BJ (cell line): ENCODE results near the gene ZSWIM3. TPM values are rescaled to one million over a fixed set of nuclear protein-coding genes. Genes with fewer than 3 reads are reported as not detected.

Experiments used
- CTCF ChIA-PET: fragments of 350-600 bp; formaldehyde crosslinking; extraction: SDS; loops from one replicate; lab custom pipeline; 2021; ENCODE audit warnings: antibody characterized with exemption, inconsistent platforms; lab: Yijun Ruan, JAX
- POLR2A ChIA-PET: fragments of 300-600 bp; sonication (Branson Sonifier 250); formaldehyde crosslinking; extraction: SDS; loops from one replicate; lab custom pipeline; 2021; ENCODE audit warnings: antibody characterized with exemption; lab: Charles Lee
- DNase-seq: peaks from one replicate; pipeline ENCODE4 v3.0.0-alpha.2; 2011; ENCODE audit warnings: low read depth
- H3K27me3 ChIP-seq: 2 replicates; pipeline ENCODE4 v1.6.0; 2011; ENCODE audit warnings: low read length; ENCODE audit not compliant: control insufficient read depth, insufficient read depth
- H3K36me3 ChIP-seq: 2 replicates; pipeline ENCODE4 v1.5.1; 2011; ENCODE audit warnings: low read length; ENCODE audit not compliant: control insufficient read depth, insufficient read depth
- H3K4me3 ChIP-seq: 2 replicates; pipeline ENCODE4 v1.5.1; 2011; ENCODE audit warnings: low read depth, mild to moderate bottlenecking, control low read depth, low read length
- polyA plus RNA-seq: library from polyadenylated mRNA; depleted of rRNA; stranded (reverse); fragments of >200 nt; gene quantifications from 2 replicates; pipeline ENCODE4 v1.2.3, GENCODE V29; 2011
- TF ChIP-seq, protein P1 (sequence below): IDR thresholded peaks from 2 replicates; pipeline ENCODE4 v1.5.1; 2011; ENCODE audit warnings: low read depth, mild to moderate bottlenecking, control low read depth, inconsistent platforms, low read length, moderate library complexity; ENCODE audit not compliant: insufficient read depth

ZSWIM3 gene
- polyA plus RNA-seq, 1 experiment, result 4.5 TPM

GRCh38 chr20:45853484-45853883 is 3.9 kb upstream of the ZSWIM3 start:
- ChIA-PET CTCF (interaction anchor here (1.2 kb wide), 1 partner anchor 116 kb away, joined by 5 read pairs; no protein-coding TSS in a partner anchor), POLR2A (no interaction called here)
- TF ChIP-seq, protein P1, sequence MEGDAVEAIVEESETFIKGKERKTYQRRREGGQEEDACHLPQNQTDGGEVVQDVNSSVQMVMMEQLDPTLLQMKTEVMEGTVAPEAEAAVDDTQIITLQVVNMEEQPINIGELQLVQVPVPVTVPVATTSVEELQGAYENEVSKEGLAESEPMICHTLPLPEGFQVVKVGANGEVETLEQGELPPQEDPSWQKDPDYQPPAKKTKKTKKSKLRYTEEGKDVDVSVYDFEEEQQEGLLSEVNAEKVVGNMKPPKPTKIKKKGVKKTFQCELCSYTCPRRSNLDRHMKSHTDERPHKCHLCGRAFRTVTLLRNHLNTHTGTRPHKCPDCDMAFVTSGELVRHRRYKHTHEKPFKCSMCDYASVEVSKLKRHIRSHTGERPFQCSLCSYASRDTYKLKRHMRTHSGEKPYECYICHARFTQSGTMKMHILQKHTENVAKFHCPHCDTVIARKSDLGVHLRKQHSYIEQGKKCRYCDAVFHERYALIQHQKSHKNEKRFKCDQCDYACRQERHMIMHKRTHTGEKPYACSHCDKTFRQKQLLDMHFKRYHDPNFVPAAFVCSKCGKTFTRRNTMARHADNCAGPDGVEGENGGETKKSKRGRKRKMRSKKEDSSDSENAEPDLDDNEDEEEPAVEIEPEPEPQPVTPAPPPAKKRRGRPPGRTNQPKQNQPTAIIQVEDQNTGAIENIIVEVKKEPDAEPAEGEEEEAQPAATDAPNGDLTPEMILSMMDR, result no peak
- H3K4me3 ChIP-seq, result no peak overlapping the region
- H3K36me3 ChIP-seq, result peaks cover under 1% of the 10 kb centered on the region
- no peaks in the 10 kb centered on the region for H3K27me3 ChIP-seq
- DNase-seq, result no peak

- Histone ChIP-seq H3K27me3 (no peaks in the 10 kb centered on the region), H3K36me3 (no peaks in the 10 kb centered on the region), H3K4me3 (peak overlapping the region; percentile 68)
- TF ChIP-seq, protein P1, result no peak
- POLR2A ChIA-PET, result no interaction called here
- DNase-seq, result no peak
- CTCF ChIA-PET, result interaction anchor here (0.6 to 1.2 kb wide), 3 partner anchors 34 to 126 kb away, joined by 3 to 5 read pairs (median 3); no protein-coding TSS in a partner anchor
Measured at GRCh38 chr20:45857882-45858216, 435 bp downstream of the ZSWIM3 start.

DNA sequence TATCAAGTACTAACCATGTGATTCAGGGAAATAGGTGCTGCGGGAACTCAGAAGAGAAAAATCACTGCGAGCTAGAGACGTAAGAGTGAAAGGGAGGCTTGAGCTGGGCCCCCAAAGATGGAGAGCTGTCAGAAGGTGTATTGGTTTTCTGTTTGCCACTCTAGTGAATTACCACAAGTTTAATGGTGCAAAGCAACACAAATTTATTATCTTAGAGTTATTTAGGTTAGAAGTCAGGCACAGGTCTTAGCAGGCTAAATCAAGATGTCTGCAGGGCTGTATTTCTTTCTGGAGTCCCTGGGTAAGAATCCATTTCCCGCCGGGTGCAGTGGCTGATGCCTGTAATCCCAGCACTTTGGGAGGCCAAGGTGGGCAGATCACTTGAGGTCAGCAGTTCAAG is 2.5 kb downstream of the ZSWIM3 start:
- H3K4me3 ChIP-seq, result no peak overlapping the region
- H3K36me3 ChIP-seq, result no peaks in the 10 kb centered on the region
- POLR2A ChIA-PET, result no interaction called here
- no peaks in the 10 kb centered on the region for H3K27me3 ChIP-seq
- TF ChIP-seq, protein P1, result no peak
- no peak for DNase-seq
- CTCF ChIA-PET, result no interaction called here

GRCh38 chr20:45860560-45861220 is 3.3 kb downstream of the ZSWIM3 start:
- Histone ChIP-seq H3K36me3 (no peaks in the 10 kb centered on the region), H3K4me3 (no peak overlapping the region), H3K27me3 (no peaks in the 10 kb centered on the region)
- ChIA-PET POLR2A (no interaction called here), CTCF (interaction anchor here (0.9 kb wide), 1 partner anchor 9 kb away, joined by 3 read pairs; no protein-coding TSS in a partner anchor)
- no peak for DNase-seq
- TF ChIP-seq, protein P1, result no peak

DNA sequence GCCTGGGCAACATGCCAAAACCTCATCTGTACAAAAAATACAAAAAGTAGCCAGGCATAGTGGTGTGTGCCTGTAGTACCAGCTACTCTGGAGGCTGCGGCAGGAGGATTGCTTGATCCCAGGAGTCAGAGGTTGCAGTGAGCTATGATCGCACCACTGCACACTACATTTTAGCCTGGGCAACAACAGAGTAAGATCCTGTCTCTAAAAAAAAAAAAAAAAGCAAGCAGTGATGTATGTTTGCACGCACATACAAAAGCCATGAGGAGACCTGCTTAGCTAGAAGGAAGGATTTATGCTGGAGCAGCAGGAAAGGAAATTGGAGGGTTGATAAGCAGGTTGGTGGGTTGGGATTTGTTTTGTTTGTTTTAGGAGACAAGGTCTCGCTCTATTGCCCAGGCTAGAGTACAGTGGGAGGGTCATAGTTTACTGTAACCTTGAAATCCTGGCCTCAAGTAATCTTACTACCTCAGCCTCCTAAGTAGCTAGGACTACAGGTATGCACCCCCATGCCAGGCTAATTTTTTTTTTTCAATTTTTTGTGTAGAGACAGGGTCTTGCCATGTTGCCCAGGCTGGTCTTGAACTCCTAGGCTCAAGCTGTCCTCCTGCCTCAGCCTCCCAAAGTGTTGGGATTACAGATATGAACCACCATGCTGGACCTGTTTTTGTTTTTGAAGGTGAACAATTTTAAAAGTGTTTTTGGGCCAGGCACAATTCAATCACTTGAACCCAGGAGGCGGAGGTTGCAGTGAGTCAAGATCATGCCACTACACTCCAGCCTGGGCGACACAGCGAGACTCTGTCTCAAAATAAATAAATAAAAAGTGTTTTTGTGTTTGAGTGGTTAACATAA is 4.0 kb downstream of the ZSWIM3 start:
- CTCF ChIA-PET, result interaction anchor here (0.9 kb wide), 1 partner anchor 9 kb away, joined by 3 read pairs; no protein-coding TSS in a partner anchor
- POLR2A ChIA-PET, result no interaction called here
- Histone ChIP-seq H3K27me3 (no peaks in the 10 kb centered on the region), H3K4me3 (no peak overlapping the region), H3K36me3 (no peaks in the 10 kb centered on the region)
- TF ChIP-seq, protein P1, result no peak
- no peak for DNase-seq
